ENCODE data around the gene PTH. TPM values are rescaled to one million over a fixed set of nuclear protein-coding genes. Genes with fewer than 3 reads are reported as not detected.

The PTH gene
- total RNA-seq (not detected), polyA plus RNA-seq (not detected)
- long read RNA-seq, donor 1, result 0 reads
- long read RNA-seq, donor 2, result 0 reads

GRCh38 chr11:13495929-13496328 is at the start of gene PTH:
PTH (minus strand) TSS chr11:13495997; CDS start chr11:13492855, 3,142 bp downstream.
- H3K4me3 ChIP-seq, result no peak within 1 kb of the TSS
- ATAC-seq, result no peak
- 84 to 88% (median 84%) methylated on average over 3 of the region's 3 CpGs for WGBS, 3 donors

DNA sequence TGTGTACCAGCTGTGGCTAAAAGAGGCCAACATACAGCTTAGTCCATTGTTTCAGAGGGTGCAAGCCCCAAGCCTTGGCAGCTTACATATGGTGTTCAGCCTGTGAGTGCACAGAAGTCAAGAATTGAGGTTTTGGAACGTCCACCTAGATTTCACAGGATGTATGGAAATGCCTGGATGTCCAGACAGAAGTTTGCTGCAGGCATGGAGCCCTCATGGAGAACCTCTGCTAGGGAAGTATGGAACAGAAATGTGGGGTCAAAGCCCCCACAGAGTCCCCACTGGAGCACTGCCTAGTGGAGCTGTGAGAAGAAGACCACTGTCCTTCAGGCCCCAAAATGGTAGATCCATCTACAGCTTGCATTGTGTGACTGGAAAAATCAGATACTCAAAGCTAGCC is 42.2 kb upstream of the PTH start:
- no peak for TF ChIP-seq CTCF (IDR thresholded peaks at IDR 0.05)
- no peak overlapping the region for H3K27ac ChIP-seq
- DNase-seq (no peak), ATAC-seq (no peak)
- H3K4me1 ChIP-seq, result no peaks in the 10 kb centered on the region
- H3K36me3 ChIP-seq (ENCODE audit: insufficient read depth in 1 of 2, low read depth in 1 of 2), result no peaks in the 10 kb centered on the region
- 44 to 53% (median 48%) methylated on average over 1 of the region's 1 CpG for WGBS, 3 donors
- H3K9me3 ChIP-seq, result no peaks in the 10 kb centered on the region
- no peaks in the 10 kb centered on the region for H3K27me3 ChIP-seq (ENCODE audit: insufficient read depth in 3 of 3, low read length in 2 of 3)
- intact Hi-C loops (cut with DNase I), result no loop called here
- no peak overlapping the region for H3K4me3 ChIP-seq

More at GRCh38 chr11:13495929-13496328, at the start of gene PTH:
- no peak within 1 kb of the TSS for H3K27ac ChIP-seq
- no peak for TF ChIP-seq CTCF (IDR thresholded peaks at IDR 0.05)
- H3K4me1 ChIP-seq, result no peaks in the 10 kb centered on the region
- H3K9me3 ChIP-seq, result no peaks in the 10 kb centered on the region
- no peak for DNase-seq
- intact Hi-C loops (cut with DNase I), result no loop called here
- no peaks in the 10 kb centered on the region for H3K27me3 ChIP-seq (ENCODE audit: insufficient read depth in 3 of 3, low read length in 2 of 3)
- no peaks in the 10 kb centered on the region for H3K36me3 ChIP-seq (ENCODE audit: insufficient read depth in 1 of 2, low read depth in 1 of 2)

DNA sequence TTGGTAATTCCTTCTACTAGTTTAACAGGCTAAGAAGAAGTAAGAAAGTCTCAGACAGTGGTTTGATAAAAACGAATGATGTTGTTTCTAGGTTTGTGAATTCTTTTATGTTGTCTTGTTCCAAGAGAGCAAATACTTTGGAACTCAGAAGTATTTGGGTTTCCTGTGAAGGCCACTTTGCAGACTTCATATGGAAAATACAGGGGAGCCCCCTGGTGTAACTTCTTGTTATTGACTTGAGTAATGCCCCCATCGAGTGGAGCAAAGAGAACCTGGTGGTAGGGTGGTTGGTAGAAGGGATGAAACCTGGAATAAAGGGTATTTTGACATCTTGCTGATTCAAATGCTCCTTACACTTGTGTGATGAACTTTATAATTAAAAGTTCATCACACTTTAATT is 40.0 kb upstream of the PTH start:
- WGBS, 3 donors, result 40 to 51% (median 43%) methylated on average over 2 of the region's 2 CpGs
- intact Hi-C loops (cut with DNase I), result no loop called here
- Histone ChIP-seq H3K9me3 (no peaks in the 10 kb centered on the region), H3K27me3 (ENCODE audit: insufficient read depth in 3 of 3, low read length in 2 of 3) (no peaks in the 10 kb centered on the region), H3K27ac (no peak overlapping the region), H3K36me3 (ENCODE audit: insufficient read depth in 1 of 2, low read depth in 1 of 2) (no peaks in the 10 kb centered on the region), H3K4me1 (no peaks in the 10 kb centered on the region), H3K4me3 (no peak overlapping the region)
- no peak for ATAC-seq
- no peak for DNase-seq
- no peak for TF ChIP-seq CTCF (IDR thresholded peaks at IDR 0.05)

DNA sequence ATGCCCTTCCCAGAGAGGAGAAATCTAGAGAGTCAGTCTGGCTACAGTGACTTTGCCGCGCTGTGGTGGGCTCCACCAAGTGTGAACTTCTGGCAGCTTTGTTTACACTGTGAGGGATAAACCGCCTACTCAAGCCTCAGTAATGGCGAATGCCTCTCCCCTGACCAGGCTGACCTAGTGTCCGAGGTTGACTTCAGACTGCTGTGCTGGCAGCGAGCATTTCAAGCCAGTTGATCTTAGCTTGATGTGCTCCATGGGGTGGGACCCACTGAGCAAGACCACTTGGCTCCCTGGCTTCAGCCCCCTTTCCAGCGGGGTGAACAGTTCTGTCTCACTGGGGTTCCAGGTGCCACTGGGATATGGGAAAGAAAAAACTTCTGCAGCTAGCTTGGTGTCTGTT is 38.6 kb upstream of the PTH start:
- no peak for TF ChIP-seq CTCF (IDR thresholded peaks at IDR 0.05)
- 74 to 79% (median 78%) methylated on average over 7 of the region's 7 CpGs for WGBS, 3 donors
- no peak for DNase-seq
- intact Hi-C loops (cut with DNase I), result no loop called here
- Histone ChIP-seq H3K4me1 (no peaks in the 10 kb centered on the region), H3K27me3 (ENCODE audit: insufficient read depth in 3 of 3, low read length in 2 of 3) (no peaks in the 10 kb centered on the region), H3K4me3 (no peak overlapping the region), H3K27ac (no peak overlapping the region), H3K9me3 (peaks cover 3% of the 10 kb centered on the region), H3K36me3 (ENCODE audit: insufficient read depth in 1 of 2, low read depth in 1 of 2) (no peaks in the 10 kb centered on the region)
- ATAC-seq, result no peak

GRCh38 chr11:13525257-13525656 is 29.5 kb upstream of the PTH start:
- Histone ChIP-seq H3K4me3 (no peak overlapping the region), H3K9me3 (peaks cover 4% of the 10 kb centered on the region), H3K4me1 (no peaks in the 10 kb centered on the region), H3K27me3 (ENCODE audit: insufficient read depth in 3 of 3, low read length in 2 of 3) (no peaks in the 10 kb centered on the region), H3K27ac (no peak overlapping the region), H3K36me3 (ENCODE audit: insufficient read depth in 1 of 2, low read depth in 1 of 2) (no peaks in the 10 kb centered on the region)
- TF ChIP-seq CTCF (IDR thresholded peaks at IDR 0.05), result no peak
- ATAC-seq, result no peak
- intact Hi-C loops (cut with DNase I), result no loop called here
- WGBS, 3 donors, result 55 to 77% (median 62%) methylated on average over 2 of the region's 2 CpGs
- no peak for DNase-seq

Measured in psoas muscle (tissue), 8 donors.